Kidney (tissue), 14 donors: ENCODE data around the gene AHCYL2. TPM values are rescaled to one million over a fixed set of nuclear protein-coding genes. Genes with fewer than 3 reads are reported as not detected.

Source experiments
- DNase-seq, 5 donors: peaks; one replicate each; pipeline ENCODE4 v3.0.0-alpha.2; 2013 to 2020
- FAIRE-seq: peaks from 2 replicates; lab custom pipeline; 2012; peaks lifted over from hg19 to GRCh38; lab: Jason Lieb, UNC
- H3K27ac ChIP-seq, 2 donors: one replicate each; pipeline ENCODE4 v1.7.0; 2013; ENCODE audit warnings: low read depth in 2 of 2, low read length in 2 of 2, inconsistent platforms in 1 of 2
- H3K27me3 ChIP-seq: one replicate; pipeline ENCODE4 v1.7.1; 2013; ENCODE audit warnings: low read length, inconsistent platforms; ENCODE audit not compliant: control insufficient read depth, insufficient read depth
- H3K36me3 ChIP-seq, 3 donors: one replicate each; pipeline versions ENCODE4 v1.7.0 to v1.7.1; 2013; ENCODE audit warnings: low read length in 3 of 3, control low read depth in 1 of 3, inconsistent platforms in 1 of 3; ENCODE audit not compliant: insufficient read depth in 3 of 3, control insufficient read depth in 2 of 3
- H3K4me1 ChIP-seq, 3 donors: one replicate each; pipeline versions ENCODE4 v1.7.0 to v1.7.1; 2013; ENCODE audit warnings: low read length in 3 of 3, inconsistent platforms in 1 of 3, low read depth in 1 of 3; ENCODE audit not compliant: control insufficient read depth in 2 of 3, insufficient read depth in 2 of 3
- H3K4me3 ChIP-seq, 3 donors: one replicate each; pipeline versions ENCODE4 v1.7.0 to v1.8.1; 2013; ENCODE audit warnings: low read length in 3 of 3, control low read depth in 1 of 3, inconsistent platforms in 1 of 3
- H3K9ac ChIP-seq, 3 donors: one replicate each; pipeline versions ENCODE4 v1.7.0 to v1.7.1; 2013; ENCODE audit warnings: low read length in 3 of 3, control low read depth in 1 of 3, inconsistent platforms in 1 of 3
- H3K9me3 ChIP-seq, 3 donors: one replicate each; pipeline versions ENCODE4 v1.7.0 to v1.7.1; 2013; ENCODE audit warnings: low read length in 3 of 3, control low read depth in 1 of 3, inconsistent platforms in 1 of 3; ENCODE audit not compliant: control insufficient read depth in 2 of 3, insufficient read depth in 1 of 3
- CTCF ChIP-seq: IDR thresholded peaks from 3 replicates; pipeline ENCODE4 v1.5.1; 2012; ENCODE audit warnings: mild to moderate bottlenecking, moderate library complexity, borderline replicate concordance; ENCODE audit not compliant: insufficient read depth; ENCODE audit errors: extremely low read depth
- intact Hi-C: fragments of 100-400 bp; cut with DNase I; formaldehyde crosslinking; loops from one replicate; pipeline ENCODE4 v1.11.1; 2022
- polyA plus RNA-seq: library from polyadenylated mRNA; stranded (reverse); fragments of 350-450 nt; fragmentation: Illumina TruSeq; extraction: RNeasy Lipid Tissue Mini Kit (QIAGEN cat#74804); gene quantifications from one replicate; pipeline ENCODE4 v1.2.3, GENCODE V29; 2014; ENCODE audit warnings: low read depth, low replicate concordance; ENCODE audit not compliant: insufficient read depth
- total RNA-seq: library from RNA; stranded (reverse); fragmentation: NEBNext Ultra II Directional; extraction: Animal tissue kit (Norgen Biotek cat#: 25700); gene quantifications from one replicate; pipeline ENCODE4 v1.2.1, GENCODE V29; 2021
- donor health status: control.
- donor health status: control.
- donor health status: control.
- donor health status: control.
- donor health status: control.
- donor health status: DM: yes; HTN: yes; CAD: no.
- donor health status: Normal renal cell carcinoma (clear cell type).

Gene AHCYL2
- total and polyA plus RNA-seq, 2 donors from 2014 or later, result 19.5 to 25.2 TPM

GRCh38 chr7:129394101-129394500, 169.3 kb downstream of the AHCYL2 start:
- H3K27me3 ChIP-seq, result no peaks in the 10 kb centered on the region
- H3K9me3 ChIP-seq, result no peaks in the 10 kb centered on the region
- intact Hi-C loops, result no loop called here
- TF ChIP-seq CTCF, result no peak
- no peak overlapping the region for H3K4me3 ChIP-seq
- peak overlapping the region in 1 of 2 donors; percentile 71 for H3K27ac ChIP-seq
- FAIRE-seq (no peak), DNase-seq (peak in 2 of 5 donors; percentile 9 to 16)
- H3K4me1 ChIP-seq, result peaks cover 0 to 10% (median 7%) of the 10 kb centered on the region in 3 donors
- H3K36me3 ChIP-seq, result peaks cover 0 to 2% (median 0%) of the 10 kb centered on the region in 3 donors
- H3K9ac ChIP-seq, result no peak overlapping the region

DNA sequence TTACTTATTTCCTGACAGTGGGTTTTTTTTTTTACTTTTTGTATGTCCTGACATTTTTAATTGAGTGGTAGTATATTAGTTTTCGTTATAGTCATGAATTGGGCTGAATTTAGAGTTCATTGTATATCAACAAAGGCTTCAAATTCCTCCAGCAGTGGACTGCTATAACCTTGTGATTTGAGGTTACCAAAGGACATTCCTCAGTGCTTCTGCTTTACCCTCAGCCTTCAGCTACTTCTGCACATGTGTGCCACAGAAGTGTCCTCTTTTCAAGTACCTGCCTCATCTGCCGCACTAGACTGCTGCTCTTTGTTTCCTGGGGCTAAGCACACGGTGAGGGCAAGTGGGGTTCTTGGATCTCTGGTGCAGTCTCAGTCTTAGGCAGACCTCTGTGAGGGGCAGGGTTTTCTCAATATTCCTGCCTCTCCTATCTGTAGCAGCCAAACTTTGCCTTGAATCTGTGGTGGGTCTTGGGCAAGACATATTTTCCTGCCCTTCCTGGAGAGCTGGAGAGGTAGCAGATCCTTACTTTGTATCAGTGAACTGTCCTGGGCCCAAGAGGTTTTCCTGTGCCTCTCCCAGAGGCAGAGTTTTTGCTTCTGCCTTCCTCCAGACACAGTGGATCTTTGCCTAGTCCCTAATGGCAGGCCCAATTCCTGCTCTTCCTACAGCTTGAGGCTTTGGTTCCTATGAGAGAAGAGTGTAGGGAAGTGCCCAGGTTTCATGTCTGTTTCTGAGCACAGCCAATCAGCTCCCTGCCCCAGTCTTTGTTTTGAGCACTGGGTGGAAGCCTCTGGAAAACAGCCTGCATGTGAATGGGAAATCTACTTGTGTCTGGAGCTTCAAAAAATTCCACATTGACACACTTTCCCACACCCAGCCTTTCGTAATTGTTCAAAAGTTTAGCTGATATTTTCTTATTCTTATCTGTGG, 170.4 kb downstream of the AHCYL2 start:
- Histone ChIP-seq H3K9me3 (no peaks in the 10 kb centered on the region), H3K4me1 (peaks cover 0 to 10% (median 7%) of the 10 kb centered on the region in 3 donors), H3K4me3 (no peak overlapping the region), H3K9ac (no peak overlapping the region), H3K27me3 (no peaks in the 10 kb centered on the region), H3K36me3 (peaks cover 0 to 2% (median 0%) of the 10 kb centered on the region in 3 donors), H3K27ac (peak overlapping the region; percentile 8 to 76)
- DNase-seq, result no peak
- intact Hi-C loops, result no loop called here
- no peak for TF ChIP-seq CTCF
- no peak for FAIRE-seq

- Histone ChIP-seq H3K4me3 (no peak overlapping the region), H3K9me3 (no peaks in the 10 kb centered on the region), H3K36me3 (peaks cover 0 to 9% (median 2%) of the 10 kb centered on the region in 3 donors), H3K27ac (no peak overlapping the region), H3K4me1 (peaks cover 0 to 15% (median 2%) of the 10 kb centered on the region in 3 donors), H3K9ac (no peak overlapping the region), H3K27me3 (no peaks in the 10 kb centered on the region)
- no peak for TF ChIP-seq CTCF
- FAIRE-seq, result no peak
- intact Hi-C loops, result no loop called here
- no peak for DNase-seq
Measured at GRCh38 chr7:129401228-129401966, 176.6 kb downstream of the AHCYL2 start.
